Uterus (tissue), 4 donors: ENCODE data around the gene FRMD5. TPM values are rescaled to one million over a fixed set of nuclear protein-coding genes. Genes with fewer than 3 reads are reported as not detected.

Experiments used
- DNase-seq, 2 donors: peaks; one replicate each; pipeline ENCODE4 v3.0.0-alpha.2; 2019 to 2020
- H3K27ac ChIP-seq, 2 donors: fragments of 200-600 bp; sonication (generic); 1 replicate in 1 of 2; 2 replicates in 1 of 2; pipeline ENCODE4 v1.5.1; 2016 to 2018
- H3K27me3 ChIP-seq, 2 donors: fragments of 200-600 bp; sonication (generic); one replicate each; pipeline ENCODE4 v1.5.1; 2018 to 2019; ENCODE audit warnings: control low read depth in 1 of 2
- H3K36me3 ChIP-seq, 2 donors: fragments of 200-600 bp; sonication (generic); one replicate each; pipeline ENCODE4 v1.5.1; 2019; ENCODE audit warnings: control low read depth in 1 of 2
- H3K4me1 ChIP-seq, 2 donors: fragments of 200-600 bp; sonication (generic); one replicate each; pipeline ENCODE4 v1.5.1; 2018 to 2019; ENCODE audit warnings: control low read depth in 1 of 2
- H3K4me3 ChIP-seq, 2 donors: fragments of 200-600 bp; sonication (generic); 1 replicate in 1 of 2; 2 replicates in 1 of 2; pipeline ENCODE4 v1.5.1; 2018 to 2019; ENCODE audit warnings: mild to moderate bottlenecking in 1 of 2
- H3K9me3 ChIP-seq, 2 donors: fragments of 200-600 bp; sonication (generic); one replicate each; pipeline ENCODE4 v1.5.1; 2019; ENCODE audit warnings: control low read depth in 1 of 2
- POLR2A ChIP-seq, 2 donors: fragments of 450-650 bp; IDR thresholded peaks; one replicate each; pipeline ENCODE4 v1.6.1; 2016; ENCODE audit warnings: antibody characterized with exemption in 2 of 2, mild to moderate bottlenecking in 1 of 2, moderate library complexity in 1 of 2
- intact Hi-C: fragments of 100-400 bp; cut with DNase I; formaldehyde crosslinking; loops from one replicate; pipeline ENCODE4 v1.15.1; 2023; ENCODE audit warnings: low total_unique reads
- total RNA-seq, 4 donors: library from RNA; depleted of rRNA in 3 of 4; stranded (reverse); fragments of >200 nt in 3 of 4; gene quantifications; one replicate each; pipeline versions ENCODE4 v1.1.0 to v1.2.4, GENCODE V29; 2014 to 2023
- TF ChIP-seq, protein P1 (sequence below), 4 experiments: fragments of 200-600 bp in 2 of 4; fragments of 450-650 bp in 2 of 4; sonication (generic) in 2 of 4; IDR thresholded peaks; one replicate each; pipeline ENCODE4 v1.5.1; 2016 to 2019; ENCODE audit warnings: antibody characterized with exemption in 4 of 4, mild to moderate bottlenecking in 2 of 4, moderate library complexity in 1 of 4
- donor health status: DM: yes; HTN: yes; CAD: no.

Gene FRMD5
- total RNA-seq, 4 donors from 2014 or later: 0.37 to 1.0 TPM; not detected in 2

GRCh38 chr15:44188795-44189194, 6.3 kb downstream of the FRMD5 start:
- H3K4me3 ChIP-seq: no peak overlapping the region
- H3K36me3 ChIP-seq: no peaks in the 10 kb centered on the region
- H3K9me3 ChIP-seq: no peaks in the 10 kb centered on the region
- H3K4me1 ChIP-seq: peaks cover 0 to under 1% of the 10 kb centered on the region in 2 donors
- no peak overlapping the region for H3K27ac ChIP-seq
- peaks cover 0 to 15% of the 10 kb centered on the region in 2 donors for H3K27me3 ChIP-seq
- no peak for DNase-seq
- intact Hi-C loops: no loop called here
- TF ChIP-seq, protein P1, sequence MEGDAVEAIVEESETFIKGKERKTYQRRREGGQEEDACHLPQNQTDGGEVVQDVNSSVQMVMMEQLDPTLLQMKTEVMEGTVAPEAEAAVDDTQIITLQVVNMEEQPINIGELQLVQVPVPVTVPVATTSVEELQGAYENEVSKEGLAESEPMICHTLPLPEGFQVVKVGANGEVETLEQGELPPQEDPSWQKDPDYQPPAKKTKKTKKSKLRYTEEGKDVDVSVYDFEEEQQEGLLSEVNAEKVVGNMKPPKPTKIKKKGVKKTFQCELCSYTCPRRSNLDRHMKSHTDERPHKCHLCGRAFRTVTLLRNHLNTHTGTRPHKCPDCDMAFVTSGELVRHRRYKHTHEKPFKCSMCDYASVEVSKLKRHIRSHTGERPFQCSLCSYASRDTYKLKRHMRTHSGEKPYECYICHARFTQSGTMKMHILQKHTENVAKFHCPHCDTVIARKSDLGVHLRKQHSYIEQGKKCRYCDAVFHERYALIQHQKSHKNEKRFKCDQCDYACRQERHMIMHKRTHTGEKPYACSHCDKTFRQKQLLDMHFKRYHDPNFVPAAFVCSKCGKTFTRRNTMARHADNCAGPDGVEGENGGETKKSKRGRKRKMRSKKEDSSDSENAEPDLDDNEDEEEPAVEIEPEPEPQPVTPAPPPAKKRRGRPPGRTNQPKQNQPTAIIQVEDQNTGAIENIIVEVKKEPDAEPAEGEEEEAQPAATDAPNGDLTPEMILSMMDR (IDR thresholded peaks at IDR 0.05): no peak
- no peak for TF ChIP-seq POLR2A (IDR thresholded peaks at IDR 0.05)

GRCh38 chr15:44186705-44187104, 8.4 kb downstream of the FRMD5 start:
- no peak overlapping the region for H3K27ac ChIP-seq
- TF ChIP-seq POLR2A (IDR thresholded peaks at IDR 0.05): no peak
- TF ChIP-seq, protein P1 (IDR thresholded peaks at IDR 0.05): no peak

GRCh38 chr15:44183363-44183762, 11.7 kb downstream of the FRMD5 start:
- H3K9me3 ChIP-seq: no peaks in the 10 kb centered on the region
- no peak overlapping the region for H3K4me3 ChIP-seq
- no peaks in the 10 kb centered on the region for H3K4me1 ChIP-seq
- DNase-seq: no peak
- H3K27ac ChIP-seq: no peak overlapping the region
- intact Hi-C loops: no loop called here
- TF ChIP-seq, protein P1 (IDR thresholded peaks at IDR 0.05): no peak
- TF ChIP-seq POLR2A (IDR thresholded peaks at IDR 0.05): no peak
- no peaks in the 10 kb centered on the region for H3K36me3 ChIP-seq
- H3K27me3 ChIP-seq: no peaks in the 10 kb centered on the region

More at GRCh38 chr15:44186705-44187104, 8.4 kb downstream of the FRMD5 start:
- DNase-seq: no peak
- H3K36me3 ChIP-seq: no peaks in the 10 kb centered on the region
- no peaks in the 10 kb centered on the region for H3K9me3 ChIP-seq
- no peak overlapping the region for H3K4me3 ChIP-seq
- no peaks in the 10 kb centered on the region for H3K27me3 ChIP-seq
- intact Hi-C loops: no loop called here
- no peaks in the 10 kb centered on the region for H3K4me1 ChIP-seq

GRCh38 chr15:44181410-44181809, 13.7 kb downstream of the FRMD5 start:
- intact Hi-C loops: no loop called here
- DNase-seq: no peak
- TF ChIP-seq, protein P1 (IDR thresholded peaks at IDR 0.05): no peak
- no peak for TF ChIP-seq POLR2A (IDR thresholded peaks at IDR 0.05)

DNA sequence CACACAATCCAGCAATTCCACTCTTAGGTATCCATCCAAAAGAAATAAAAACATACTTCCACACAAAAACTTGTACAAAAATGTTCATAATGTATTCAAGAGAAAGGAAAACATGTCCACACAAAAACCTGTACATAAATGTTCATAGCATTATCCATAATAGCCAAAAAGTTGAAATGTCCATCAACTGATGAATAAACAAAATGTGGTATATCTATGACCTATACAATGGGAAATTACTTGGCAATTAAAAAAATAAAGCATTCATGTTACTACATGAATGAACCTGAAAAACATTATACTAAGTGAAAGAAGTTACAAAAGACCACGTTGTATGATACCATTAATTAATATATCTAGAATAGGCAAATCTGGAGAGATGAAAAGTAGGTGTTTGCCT, 17.9 kb downstream of the FRMD5 start:
- Histone ChIP-seq H3K36me3 (no peaks in the 10 kb centered on the region), H3K27me3 (no peaks in the 10 kb centered on the region), H3K27ac (no peak overlapping the region), H3K4me3 (no peak overlapping the region), H3K9me3 (no peaks in the 10 kb centered on the region), H3K4me1 (no peaks in the 10 kb centered on the region)
- TF ChIP-seq POLR2A (IDR thresholded peaks at IDR 0.05): no peak
- TF ChIP-seq, protein P1 (IDR thresholded peaks at IDR 0.05): no peak
- intact Hi-C loops: no loop called here
- DNase-seq: no peak

More at GRCh38 chr15:44181410-44181809, 13.7 kb downstream of the FRMD5 start:
- H3K36me3 ChIP-seq: no peaks in the 10 kb centered on the region
- no peak overlapping the region for H3K4me3 ChIP-seq
- H3K27me3 ChIP-seq: no peaks in the 10 kb centered on the region
- no peaks in the 10 kb centered on the region for H3K4me1 ChIP-seq
- H3K9me3 ChIP-seq: no peaks in the 10 kb centered on the region
- no peak overlapping the region for H3K27ac ChIP-seq
